Astrocyte (in vitro differentiated cells and primary cell): Measurements from ENCODE around the gene PCP2. TPM values are rescaled to one million over a fixed set of nuclear protein-coding genes. Genes with fewer than 3 reads are reported as not detected.

ENCODE experiments used
- DNase-seq: peaks from one replicate; pipeline ENCODE4 v3.0.0-alpha.2; 2010; ENCODE audit warnings: low read depth
- FAIRE-seq: peaks from 2 replicates; lab custom pipeline; 2011; peaks lifted over from hg19 to GRCh38; lab: Jason Lieb, UNC
- H2AFZ ChIP-seq: 2 replicates; pipeline ENCODE4 v1.6.0; 2012; ENCODE audit warnings: low read depth, low read length, inconsistent platforms
- H3K27ac ChIP-seq: 2 replicates; pipeline ENCODE4 v1.5.1; 2011; ENCODE audit warnings: low read depth, low read length, inconsistent platforms
- H3K27me3 ChIP-seq: 2 replicates; pipeline ENCODE4 v1.6.0; 2011; ENCODE audit warnings: low read length, inconsistent platforms; ENCODE audit not compliant: insufficient read depth
- H3K36me3 ChIP-seq: 2 replicates; pipeline ENCODE4 v1.5.1; 2011; ENCODE audit warnings: low read length, inconsistent platforms; ENCODE audit not compliant: insufficient read depth
- H3K4me1 ChIP-seq: 2 replicates; pipeline ENCODE4 v1.5.1; 2011; ENCODE audit warnings: low read length, inconsistent platforms; ENCODE audit not compliant: insufficient read depth
- H3K4me2 ChIP-seq: 2 replicates; pipeline ENCODE4 v1.6.0; 2012; ENCODE audit warnings: low read length, inconsistent platforms
- H3K4me3 ChIP-seq: 2 replicates; pipeline ENCODE4 v1.5.1; 2011; ENCODE audit warnings: low read depth, mild to moderate bottlenecking, low read length, inconsistent platforms; ENCODE audit not compliant: insufficient read depth
- H3K79me2 ChIP-seq: 2 replicates; pipeline ENCODE4 v1.6.0; 2012; ENCODE audit warnings: mild to moderate bottlenecking, low read length, inconsistent platforms; ENCODE audit not compliant: insufficient read depth
- H3K9ac ChIP-seq: 2 replicates; pipeline ENCODE4 v1.6.0; 2012; ENCODE audit warnings: mild to moderate bottlenecking, low read length, inconsistent platforms
- H3K9me3 ChIP-seq: 2 replicates; pipeline ENCODE4 v1.5.1; 2012; ENCODE audit warnings: low read depth, mild to moderate bottlenecking, low read length, inconsistent platforms; ENCODE audit not compliant: insufficient read depth
- H4K20me1 ChIP-seq: 2 replicates; pipeline ENCODE4 v1.6.0; 2012; ENCODE audit warnings: low read length, inconsistent platforms; ENCODE audit not compliant: insufficient read depth
- H3K27ac Mint-ChIP-seq: one replicate; pipeline ENCODE4 v1.8.0; 2021; ENCODE audit warnings: mild to moderate bottlenecking, mixed read lengths; ENCODE audit not compliant: unreplicated experiment
- H3K27me3 Mint-ChIP-seq: one replicate; pipeline ENCODE4 v1.8.0; 2021; ENCODE audit warnings: low read depth, mixed read lengths; ENCODE audit not compliant: unreplicated experiment
- H3K36me3 Mint-ChIP-seq: one replicate; pipeline ENCODE4 v1.8.0; 2021; ENCODE audit warnings: low read depth, mixed read lengths; ENCODE audit not compliant: unreplicated experiment
- H3K4me1 Mint-ChIP-seq: one replicate; pipeline ENCODE4 v1.8.0; 2021; ENCODE audit warnings: low read depth, mixed read lengths; ENCODE audit not compliant: unreplicated experiment
- H3K4me3 Mint-ChIP-seq: one replicate; pipeline ENCODE4 v1.8.0; 2021; ENCODE audit warnings: mild to moderate bottlenecking, moderate library complexity, mixed read lengths; ENCODE audit not compliant: unreplicated experiment
- H3K9me3 Mint-ChIP-seq: one replicate; pipeline ENCODE4 v1.8.0; 2021; ENCODE audit warnings: mild to moderate bottlenecking, mixed read lengths; ENCODE audit not compliant: unreplicated experiment
- EZH2 ChIP-seq: IDR thresholded peaks from 2 replicates; pipeline ENCODE4 v1.6.1; 2012; ENCODE audit warnings: mild to moderate bottlenecking, low read length, inconsistent platforms; ENCODE audit not compliant: insufficient read depth
- total RNA-seq: library from RNA; stranded (reverse); gene quantifications from 2 replicates; pipeline ENCODE4 v1.2.1, GENCODE V29; 2021
- TF ChIP-seq, protein P1 (sequence below): IDR thresholded peaks from 2 replicates; pipeline ENCODE4 v1.5.1; 2011; ENCODE audit warnings: low read depth, mild to moderate bottlenecking, inconsistent platforms, low read length, moderate library complexity; ENCODE audit not compliant: insufficient read depth

Gene PCP2
- total RNA-seq, 1 donor from 2014 or later: not detected

DNA sequence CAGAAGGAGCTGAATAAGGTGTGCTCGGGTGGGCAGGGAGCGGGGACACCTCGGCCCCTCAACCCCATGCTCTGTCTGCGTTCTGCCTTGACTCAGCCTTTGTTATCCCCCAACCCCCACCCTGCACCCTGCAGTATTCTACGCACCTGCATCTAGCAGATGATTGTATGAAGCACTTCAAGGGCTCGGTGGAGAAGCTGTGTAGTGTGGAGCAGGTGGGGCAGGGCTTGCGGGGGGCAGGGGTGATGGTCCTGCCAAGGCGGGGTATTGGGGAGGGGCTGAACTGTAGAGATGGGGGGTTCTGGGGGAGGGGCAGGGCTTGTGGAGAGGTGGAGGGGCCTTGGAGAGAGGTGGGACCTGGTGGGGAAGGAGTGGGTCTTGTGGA lies 9.5 kb upstream of the PCP2 start:
- Mint-ChIP-seq H3K27me3 (no peaks in the 10 kb centered on the region), H3K4me3 (no peak overlapping the region), H3K27ac (no peak overlapping the region), H3K36me3 (peaks cover 1% of the 10 kb centered on the region), H3K9me3 (no peaks in the 10 kb centered on the region), H3K4me1 (no peaks in the 10 kb centered on the region)
- Histone ChIP-seq H3K27me3 (peaks cover 2% of the 10 kb centered on the region), H3K4me2 (no peak overlapping the region), H2AFZ (no peak overlapping the region), H4K20me1 (no peaks in the 10 kb centered on the region), H3K79me2 (no peaks in the 10 kb centered on the region), H3K9ac (no peak overlapping the region), H3K27ac (no peak overlapping the region), H3K4me3 (no peak overlapping the region), H3K9me3 (peaks cover 5% of the 10 kb centered on the region), H3K4me1 (no peaks in the 10 kb centered on the region), H3K36me3 (no peaks in the 10 kb centered on the region)
- FAIRE-seq (no peak), DNase-seq (no peak)
- TF ChIP-seq, protein P1, sequence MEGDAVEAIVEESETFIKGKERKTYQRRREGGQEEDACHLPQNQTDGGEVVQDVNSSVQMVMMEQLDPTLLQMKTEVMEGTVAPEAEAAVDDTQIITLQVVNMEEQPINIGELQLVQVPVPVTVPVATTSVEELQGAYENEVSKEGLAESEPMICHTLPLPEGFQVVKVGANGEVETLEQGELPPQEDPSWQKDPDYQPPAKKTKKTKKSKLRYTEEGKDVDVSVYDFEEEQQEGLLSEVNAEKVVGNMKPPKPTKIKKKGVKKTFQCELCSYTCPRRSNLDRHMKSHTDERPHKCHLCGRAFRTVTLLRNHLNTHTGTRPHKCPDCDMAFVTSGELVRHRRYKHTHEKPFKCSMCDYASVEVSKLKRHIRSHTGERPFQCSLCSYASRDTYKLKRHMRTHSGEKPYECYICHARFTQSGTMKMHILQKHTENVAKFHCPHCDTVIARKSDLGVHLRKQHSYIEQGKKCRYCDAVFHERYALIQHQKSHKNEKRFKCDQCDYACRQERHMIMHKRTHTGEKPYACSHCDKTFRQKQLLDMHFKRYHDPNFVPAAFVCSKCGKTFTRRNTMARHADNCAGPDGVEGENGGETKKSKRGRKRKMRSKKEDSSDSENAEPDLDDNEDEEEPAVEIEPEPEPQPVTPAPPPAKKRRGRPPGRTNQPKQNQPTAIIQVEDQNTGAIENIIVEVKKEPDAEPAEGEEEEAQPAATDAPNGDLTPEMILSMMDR: no peak
- no peak for TF ChIP-seq EZH2

GRCh38 chr19:7642295-7643030 lies 8.9 kb upstream of the PCP2 start:
- Histone ChIP-seq H3K4me3 (no peak overlapping the region), H3K36me3 (no peaks in the 10 kb centered on the region), H4K20me1 (no peaks in the 10 kb centered on the region), H3K9ac (no peak overlapping the region), H2AFZ (no peak overlapping the region), H3K4me1 (no peaks in the 10 kb centered on the region), H3K27ac (no peak overlapping the region), H3K9me3 (peaks cover 5% of the 10 kb centered on the region), H3K79me2 (no peaks in the 10 kb centered on the region), H3K4me2 (no peak overlapping the region), H3K27me3 (peaks cover 2% of the 10 kb centered on the region)
- FAIRE-seq (no peak), DNase-seq (no peak)
- Mint-ChIP-seq H3K27ac (no peak overlapping the region), H3K4me3 (no peak overlapping the region), H3K27me3 (no peaks in the 10 kb centered on the region), H3K4me1 (no peaks in the 10 kb centered on the region), H3K9me3 (no peaks in the 10 kb centered on the region), H3K36me3 (peaks cover 1% of the 10 kb centered on the region)
- TF ChIP-seq EZH2: no peak
- TF ChIP-seq, protein P1: no peak
